NCI-H1436 treated with DMSO at 0.1 percent for 48 hours (cell line): Measurements from ENCODE around the gene WIPF3.

Source experiments
- DNase-seq: peaks from one replicate; lab custom pipeline; 2025; lab: John Stamatoyannopoulos, UW

Gene WIPF3

DNA sequence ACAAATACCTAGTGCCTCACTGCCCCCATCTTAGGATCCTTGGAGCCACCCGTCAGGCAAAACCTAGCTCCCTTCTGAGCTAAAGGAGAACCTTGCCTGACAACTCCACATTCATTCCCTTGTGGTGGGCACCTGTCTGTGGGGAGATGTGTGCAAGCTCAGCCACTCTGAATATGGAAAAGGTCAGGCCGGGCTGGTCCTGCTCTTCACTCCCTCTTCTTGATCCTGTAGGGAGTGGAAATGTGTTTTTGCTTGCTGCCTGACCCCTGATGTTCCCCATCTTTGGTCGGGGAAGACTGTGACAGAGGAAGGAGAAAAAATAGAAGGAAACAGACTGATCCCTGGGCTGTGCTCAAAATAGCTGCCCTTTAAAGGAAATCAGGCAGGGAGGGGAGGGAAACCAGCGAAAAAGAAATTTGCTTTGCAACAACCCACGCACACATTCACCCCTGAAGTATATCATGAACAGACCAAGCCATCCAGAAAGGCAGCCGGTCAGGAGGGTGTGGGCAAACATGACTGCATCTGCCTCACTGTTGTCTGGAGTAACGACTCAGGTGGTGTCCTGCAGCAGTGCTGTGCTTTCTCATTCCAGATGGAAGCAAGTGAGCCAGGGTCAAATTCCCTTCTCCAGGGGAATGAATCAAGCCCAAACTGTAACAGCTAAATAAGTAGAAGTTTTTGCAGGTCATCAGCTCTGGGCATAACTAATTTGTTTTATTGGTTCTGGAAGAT, 109.3 kb downstream of the WIPF3 start:
- no peak for DNase-seq

DNA sequence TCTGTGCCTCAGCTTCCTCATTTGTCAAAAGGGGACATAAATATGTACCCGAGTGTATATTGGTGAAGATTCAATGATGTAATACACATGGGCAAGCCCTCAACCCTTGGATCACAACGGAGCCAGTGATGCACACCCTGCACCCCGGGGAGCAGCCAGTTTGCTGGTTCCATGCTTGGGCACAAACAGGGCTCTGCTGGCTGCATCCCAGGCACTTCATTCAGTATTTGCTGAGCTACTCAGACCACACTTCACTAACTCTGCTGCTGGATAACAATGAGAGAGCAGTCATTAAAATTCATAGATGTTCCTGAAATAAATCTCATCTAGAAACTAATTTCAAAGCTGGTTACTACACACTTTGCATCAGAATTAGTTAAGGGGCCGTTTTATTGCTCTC, 111.3 kb downstream of the WIPF3 start:
- no peak for DNase-seq

GRCh38 chr7:29918850-29919249, 112.5 kb downstream of the WIPF3 start:
- DNase-seq: no peak

- DNase-seq: no peak
Measured at GRCh38 chr7:29919790-29920189, 113.5 kb downstream of the WIPF3 start.

GRCh38 chr7:29920491-29920890, 114.2 kb downstream of the WIPF3 start:
- no peak for DNase-seq

- peak; percentile 6 for DNase-seq
Measured at GRCh38 chr7:29921404-29922010, 115.2 kb downstream of the WIPF3 start.

- DNase-seq: no peak
Measured at GRCh38 chr7:29922921-29923700, 116.8 kb downstream of the WIPF3 start.

- DNase-seq: no peak
Measured at GRCh38 chr7:29924006-29924405, 117.7 kb downstream of the WIPF3 start.

DNA sequence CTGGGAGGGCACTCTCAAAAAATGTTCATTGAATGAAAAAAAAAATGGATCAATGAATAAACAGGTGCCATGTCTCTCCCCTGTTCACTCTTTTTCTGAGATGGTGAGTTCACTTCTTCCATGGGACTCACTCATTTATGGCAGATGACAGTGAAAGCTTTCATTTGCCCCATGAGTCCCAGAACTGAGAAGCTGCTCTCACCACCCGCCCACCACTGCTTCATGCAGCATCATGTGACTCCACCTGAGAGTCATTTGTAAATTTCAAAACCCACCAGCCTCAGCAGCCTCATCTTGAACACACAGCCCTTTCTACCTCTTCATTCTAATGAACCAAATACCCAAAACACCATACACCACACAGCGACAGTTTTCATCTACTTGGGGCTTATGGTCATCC, 118.4 kb downstream of the WIPF3 start:
- DNase-seq: no peak

- DNase-seq: no peak
Measured at GRCh38 chr7:29926216-29926615, 119.9 kb downstream of the WIPF3 start.

DNA sequence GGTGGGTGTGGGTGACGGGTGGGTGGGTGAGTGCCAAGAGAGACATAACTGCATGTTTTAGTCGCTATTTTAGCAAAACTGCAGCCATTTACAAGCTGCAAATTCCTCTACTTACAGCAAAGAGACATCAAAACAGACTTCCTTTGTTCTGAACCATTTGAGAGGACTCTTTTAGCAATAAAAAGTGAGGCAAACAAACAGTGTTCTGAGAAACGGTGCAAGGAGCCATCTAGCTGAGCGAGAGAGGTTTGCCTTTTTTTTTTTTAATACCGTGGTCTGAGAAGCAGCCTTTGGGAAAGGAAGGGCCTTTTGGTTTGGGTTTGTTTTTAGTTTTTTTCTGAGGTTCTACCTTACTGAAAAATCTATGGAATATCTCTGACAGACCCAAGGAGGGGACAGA, 120.4 kb downstream of the WIPF3 start:
- no peak for DNase-seq

DNA sequence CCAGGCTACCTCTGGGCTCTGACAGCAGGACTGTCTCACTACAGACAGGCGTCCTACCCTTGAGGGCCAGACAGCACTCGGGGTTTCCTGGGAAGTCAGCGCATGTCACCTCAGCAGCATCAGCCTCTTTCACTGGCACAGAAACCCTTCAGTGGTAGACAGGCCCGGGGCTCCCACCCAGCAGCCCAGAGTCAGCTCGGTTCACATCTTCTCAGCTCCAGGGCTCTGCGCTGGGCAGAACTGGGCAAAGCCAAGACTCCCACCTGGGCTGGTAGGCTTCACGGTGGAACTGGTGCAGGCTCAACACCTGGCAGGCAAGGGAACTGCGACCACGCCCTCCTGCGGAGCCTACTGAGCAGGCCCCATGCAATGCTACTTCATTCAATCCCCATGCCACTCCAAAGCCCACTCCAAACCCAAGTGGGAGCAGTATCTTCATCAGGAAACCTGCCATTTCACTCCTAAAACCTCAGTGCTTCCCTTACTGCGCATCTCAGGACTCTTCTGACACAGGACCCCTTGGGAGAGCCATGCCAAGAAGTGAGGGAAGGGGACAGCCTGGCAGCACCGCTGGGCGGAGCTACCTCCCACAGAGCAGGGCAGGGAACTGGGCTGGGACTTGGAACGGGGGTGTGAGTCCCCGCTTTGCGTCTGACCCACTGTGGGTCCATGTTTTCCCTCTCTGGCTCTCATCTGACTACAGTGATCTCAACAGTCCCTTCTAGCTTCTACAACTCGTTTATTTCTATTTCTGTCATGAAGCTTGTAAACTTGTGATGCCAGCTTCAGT, 122.9 kb downstream of the WIPF3 start:
- DNase-seq: no peak

GRCh38 chr7:29935111-29935510, 128.8 kb downstream of the WIPF3 start:
- DNase-seq: no peak

- DNase-seq: no peak
Measured at GRCh38 chr7:29937132-29937531, 130.8 kb downstream of the WIPF3 start.

- DNase-seq: no peak
Measured at GRCh38 chr7:29940199-29940598, 133.9 kb downstream of the WIPF3 start.

GRCh38 chr7:29945259-29945809, 139.0 kb downstream of the WIPF3 start:
- DNase-seq: no peak

GRCh38 chr7:29946428-29947186, 140.3 kb downstream of the WIPF3 start:
- DNase-seq: no peak

DNA sequence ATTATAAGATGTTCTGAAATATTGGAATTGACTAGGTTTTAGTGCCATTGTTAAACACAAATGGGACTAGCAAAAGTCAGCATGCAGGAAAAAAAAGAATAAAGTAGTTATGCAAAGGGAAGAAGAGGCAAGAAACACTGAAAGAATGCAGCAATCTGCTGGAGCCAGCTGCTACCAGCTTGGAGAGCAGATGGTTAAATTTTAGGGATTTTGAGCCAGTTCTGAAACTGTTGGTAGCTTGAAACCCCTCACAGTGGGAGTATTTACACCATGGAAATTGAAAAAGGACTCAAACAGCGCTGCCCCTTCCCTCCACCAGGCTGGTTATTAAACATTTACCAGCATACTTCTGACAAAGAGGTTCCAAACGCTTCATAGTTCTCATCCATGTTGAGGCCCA, 142.3 kb downstream of the WIPF3 start:
- no peak for DNase-seq

DNA sequence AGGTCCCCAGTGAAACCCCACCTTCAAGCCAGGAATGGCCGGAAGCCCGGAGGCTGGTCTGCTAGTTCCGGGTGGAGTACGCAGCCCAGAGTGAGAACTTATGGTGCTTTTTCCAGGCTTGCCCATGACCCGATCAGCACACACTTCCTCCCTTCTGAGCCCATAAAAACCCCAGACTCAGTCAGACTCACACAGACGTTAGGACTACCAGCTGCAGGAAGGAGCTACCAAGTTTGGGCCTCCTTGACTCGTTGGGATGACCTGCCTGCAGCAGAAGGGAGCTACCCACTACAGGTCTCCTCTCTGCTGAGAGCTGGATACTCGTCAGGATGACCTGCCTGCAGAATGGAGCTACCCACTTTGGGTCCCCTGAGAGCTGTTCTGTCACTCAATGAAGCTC, 144.2 kb downstream of the WIPF3 start:
- DNase-seq: no peak

DNA sequence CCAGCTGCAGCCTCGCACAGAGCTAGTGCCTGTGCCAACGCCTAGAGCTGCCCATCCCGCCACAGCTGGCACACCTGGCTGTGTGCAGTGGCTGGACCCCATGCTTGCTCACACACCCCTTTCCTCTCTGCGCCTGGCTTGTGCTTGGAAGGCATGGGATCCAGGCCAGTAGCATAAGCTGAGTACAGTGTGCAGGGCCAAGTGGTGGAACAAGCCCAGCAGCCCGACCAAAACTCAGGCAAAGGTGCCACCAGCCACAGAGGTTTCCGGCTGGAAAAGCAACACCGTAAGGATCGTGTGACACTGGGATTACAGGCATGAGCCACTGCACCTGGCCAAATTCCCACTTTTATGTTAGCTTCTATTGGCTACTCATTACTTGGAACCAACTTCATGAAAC, 144.9 kb downstream of the WIPF3 start:
- no peak for DNase-seq

- no peak for DNase-seq
Measured at GRCh38 chr7:29953726-29954347, 147.5 kb downstream of the WIPF3 start.
